CD14-positive monocyte (primary cell): ENCODE data around the gene IL3. TPM values are rescaled to one million over a fixed set of nuclear protein-coding genes. Genes with fewer than 3 reads are reported as not detected.

Experiments used
- DNase-seq, 3 donors: peaks; one replicate each; pipeline ENCODE4 v3.0.0-alpha.2; 2011 to 2022
- H2AFZ ChIP-seq: 2 replicates; pipeline ENCODE4 v1.6.0; 2012; ENCODE audit warnings: mild to moderate bottlenecking, low read depth, low read length, inconsistent platforms; ENCODE audit not compliant: insufficient read depth, poor library complexity, severe bottlenecking
- H3K27ac ChIP-seq, 2 donors: 1 replicate in 1 of 2; 2 replicates in 1 of 2; pipeline ENCODE4 v1.5.1; 2012 to 2013; ENCODE audit warnings: low read length in 2 of 2, control low read depth in 1 of 2, inconsistent platforms in 1 of 2, low read depth in 1 of 2, mild to moderate bottlenecking in 1 of 2
- H3K27me3 ChIP-seq, 2 donors: one replicate each; pipeline versions ENCODE4 v1.6.0 to v1.6.1; 2011 to 2013; ENCODE audit warnings: low read length in 2 of 2; ENCODE audit not compliant: control insufficient read depth in 2 of 2, insufficient read depth in 2 of 2
- H3K36me3 ChIP-seq, 2 donors: replicated peaks in 1 of 2; 1 replicate in 1 of 2; 2 replicates in 1 of 2; pipeline versions ENCODE4 v1.5.1 to v1.6.1; 2012 to 2013; ENCODE audit warnings: low read length in 2 of 2, control low read depth in 1 of 2, inconsistent platforms in 1 of 2, mild to moderate bottlenecking in 1 of 2; ENCODE audit not compliant: insufficient read depth in 2 of 2, control insufficient read depth in 1 of 2
- H3K4me1 ChIP-seq, 2 donors: 1 replicate in 1 of 2; 2 replicates in 1 of 2; pipeline versions ENCODE4 v1.5.1 to v1.6.1; 2012 to 2013; ENCODE audit warnings: low read length in 2 of 2, control low read depth in 1 of 2, inconsistent platforms in 1 of 2, mild to moderate bottlenecking in 1 of 2, moderate library complexity in 1 of 2; ENCODE audit not compliant: insufficient read depth in 2 of 2, control insufficient read depth in 1 of 2
- H3K4me2 ChIP-seq: replicated peaks from 2 replicates; pipeline ENCODE3; 2012; ENCODE audit warnings: low read length, moderate library complexity, mild to moderate bottlenecking; ENCODE audit not compliant: poor library complexity, severe bottlenecking; ENCODE audit errors: extremely low read depth
- H3K4me3 ChIP-seq, 3 experiments: fragments of 200-600 bp in 1 of 3; sonication (generic) in 1 of 3; replicated peaks in 1 of 3; 1 replicate in 2 of 3; 2 replicates in 1 of 3; pipeline ENCODE4 v1.5.1; 2011 to 2013; ENCODE audit warnings: low read length in 3 of 3, mild to moderate bottlenecking in 3 of 3, control low read depth in 2 of 3, low read depth in 2 of 3, inconsistent platforms in 1 of 3, moderate library complexity in 1 of 3
- H3K79me2 ChIP-seq: 2 replicates; pipeline ENCODE4 v1.6.0; 2012; ENCODE audit warnings: mild to moderate bottlenecking, control low read depth, inconsistent platforms, low read length, moderate library complexity; ENCODE audit not compliant: insufficient read depth
- H3K9ac ChIP-seq: 2 replicates; pipeline ENCODE4 v1.6.0; 2017; ENCODE audit warnings: low read length, mild to moderate bottlenecking; ENCODE audit not compliant: insufficient read depth, poor library complexity, severe bottlenecking
- H3K9me3 ChIP-seq, 2 donors: replicated peaks in 1 of 2; 1 replicate in 1 of 2; 2 replicates in 1 of 2; pipeline versions ENCODE4 v1.5.1 to v1.6.1; 2012 to 2013; ENCODE audit warnings: low read length in 2 of 2, control low read depth in 1 of 2; ENCODE audit not compliant: control insufficient read depth in 1 of 2, insufficient read depth in 1 of 2
- H4K20me1 ChIP-seq: 2 replicates; pipeline ENCODE4 v1.6.0; 2012; ENCODE audit warnings: mild to moderate bottlenecking, low read length, control low read depth, moderate library complexity; ENCODE audit not compliant: insufficient read depth
- H3K27ac Mint-ChIP-seq, 7 donors: one replicate each; pipeline ENCODE4 v1.8.0; 2020; ENCODE audit warnings: mild to moderate bottlenecking in 7 of 7, mixed read lengths in 7 of 7, moderate library complexity in 6 of 7, inconsistent platforms in 2 of 7
- H3K27me3 Mint-ChIP-seq, 3 donors: one replicate each; pipeline ENCODE4 v1.8.0; 2021 to 2022; ENCODE audit warnings: low read depth in 3 of 3, mild to moderate bottlenecking in 3 of 3, mixed read lengths in 3 of 3, moderate library complexity in 3 of 3, inconsistent platforms in 1 of 3
- H3K36me3 Mint-ChIP-seq, 2 donors: one replicate each; pipeline ENCODE4 v1.8.0; 2020; ENCODE audit warnings: mixed read lengths in 2 of 2, inconsistent platforms in 1 of 2, mild to moderate bottlenecking in 1 of 2
- H3K4me1 Mint-ChIP-seq: one replicate; pipeline ENCODE4 v1.8.0; 2020; ENCODE audit warnings: mild to moderate bottlenecking, mixed read lengths
- H3K4me3 Mint-ChIP-seq, 2 donors: one replicate each; pipeline ENCODE4 v1.8.0; 2020; ENCODE audit warnings: mild to moderate bottlenecking in 2 of 2, mixed read lengths in 2 of 2, moderate library complexity in 1 of 2
- H3K9me3 Mint-ChIP-seq, 7 donors: one replicate each; pipeline ENCODE4 v1.8.0; 2020 to 2022; ENCODE audit warnings: mixed read lengths in 7 of 7, mild to moderate bottlenecking in 6 of 7, moderate library complexity in 6 of 7, inconsistent platforms in 2 of 7
- WGBS: methylation state at CpG from one replicate; pipeline ENCODE4 v1.1.5; 2013; ENCODE audit warnings: missing lambda C conversion rate; ENCODE audit not compliant: insufficient coverage; 5-methylcytosine and 5-hydroxymethylcytosine counted together
- intact Hi-C, 2 donors: fragments of 100-400 bp; cut with micrococcal nuclease; formaldehyde crosslinking; loops; one replicate each; pipeline versions ENCODE4 v1.15.0 to v1.15.1; 2023
- polyA plus RNA-seq, 3 donors: library from polyadenylated mRNA; depleted of rRNA in 1 of 3; unstranded in 2 of 3; stranded (reverse) in 1 of 3; fragments of 300-500 nt in 2 of 3; fragments of >200 nt in 1 of 3; fragmentation: Illumina TruSeq in 2 of 3; gene quantifications; 1 replicate in 2 of 3; 2 replicates in 1 of 3; pipeline ENCODE4 v1.2.3, GENCODE V29; 2012 to 2021
- TF ChIP-seq, protein P1 (sequence below): fragments of 200-600 bp; IDR thresholded peaks from one replicate; pipeline ENCODE4 v1.8.0; 2022; ENCODE audit warnings: antibody characterized with exemption, mild to moderate bottlenecking

The IL3 gene
- polyA plus RNA-seq, 3 donors, result not detected

- Histone ChIP-seq H3K27me3 (peaks cover 3% of the 10 kb centered on the region in 2 donors), H3K27ac (no peak overlapping the region), H3K36me3 (no peaks in the 10 kb centered on the region), H3K9ac (no peak overlapping the region), H3K79me2 (no peaks in the 10 kb centered on the region), H3K4me2 (no peak overlapping the region), H3K4me1 (no peaks in the 10 kb centered on the region), H4K20me1 (no peaks in the 10 kb centered on the region), H3K4me3 (no peak overlapping the region), H3K9me3 (no peaks in the 10 kb centered on the region), H2AFZ (no peak overlapping the region)
- intact Hi-C loops, result no loop called here
- Mint-ChIP-seq H3K4me1 (no peaks in the 10 kb centered on the region), H3K36me3 (no peaks in the 10 kb centered on the region), H3K27me3 (peaks cover 3 to 15% (median 7%) of the 10 kb centered on the region in 3 donors), H3K4me3 (no peak overlapping the region), H3K27ac (no peak overlapping the region), H3K9me3 (peaks cover 3 to 25% (median 8%) of the 10 kb centered on the region in 7 donors)
- no CpG with 5 or more reads among the region's 4 CpGs for WGBS
- TF ChIP-seq, protein P1, sequence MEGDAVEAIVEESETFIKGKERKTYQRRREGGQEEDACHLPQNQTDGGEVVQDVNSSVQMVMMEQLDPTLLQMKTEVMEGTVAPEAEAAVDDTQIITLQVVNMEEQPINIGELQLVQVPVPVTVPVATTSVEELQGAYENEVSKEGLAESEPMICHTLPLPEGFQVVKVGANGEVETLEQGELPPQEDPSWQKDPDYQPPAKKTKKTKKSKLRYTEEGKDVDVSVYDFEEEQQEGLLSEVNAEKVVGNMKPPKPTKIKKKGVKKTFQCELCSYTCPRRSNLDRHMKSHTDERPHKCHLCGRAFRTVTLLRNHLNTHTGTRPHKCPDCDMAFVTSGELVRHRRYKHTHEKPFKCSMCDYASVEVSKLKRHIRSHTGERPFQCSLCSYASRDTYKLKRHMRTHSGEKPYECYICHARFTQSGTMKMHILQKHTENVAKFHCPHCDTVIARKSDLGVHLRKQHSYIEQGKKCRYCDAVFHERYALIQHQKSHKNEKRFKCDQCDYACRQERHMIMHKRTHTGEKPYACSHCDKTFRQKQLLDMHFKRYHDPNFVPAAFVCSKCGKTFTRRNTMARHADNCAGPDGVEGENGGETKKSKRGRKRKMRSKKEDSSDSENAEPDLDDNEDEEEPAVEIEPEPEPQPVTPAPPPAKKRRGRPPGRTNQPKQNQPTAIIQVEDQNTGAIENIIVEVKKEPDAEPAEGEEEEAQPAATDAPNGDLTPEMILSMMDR, result no peak
- DNase-seq, result no peak
Observed at GRCh38 chr5:132033122-132033521, 27.3 kb upstream of the IL3 start.

GRCh38 chr5:132037353-132037752 is 23.1 kb upstream of the IL3 start:
- H3K4me2 ChIP-seq, result no peak overlapping the region
- H3K4me3 Mint-ChIP-seq, result no peak overlapping the region
- H3K9ac ChIP-seq, result no peak overlapping the region
- H3K27ac Mint-ChIP-seq, result no peak overlapping the region
- no peak overlapping the region for H2AFZ ChIP-seq
- H3K79me2 ChIP-seq, result no peaks in the 10 kb centered on the region
- H3K4me1 Mint-ChIP-seq, result no peaks in the 10 kb centered on the region
- no peaks in the 10 kb centered on the region for H3K4me1 ChIP-seq
- no peaks in the 10 kb centered on the region for H4K20me1 ChIP-seq
- peaks cover 13 to 34% (median 14%) of the 10 kb centered on the region in 3 donors for H3K27me3 Mint-ChIP-seq
- intact Hi-C loops, result no loop called here
- no peaks in the 10 kb centered on the region for H3K36me3 ChIP-seq
- H3K27me3 ChIP-seq, result peaks cover 3 to 17% of the 10 kb centered on the region in 2 donors
- H3K4me3 ChIP-seq, result no peak overlapping the region
- TF ChIP-seq, protein P1, result no peak
- peaks cover 5 to 20% (median 14%) of the 10 kb centered on the region in 7 donors for H3K9me3 Mint-ChIP-seq
- no CpG with 5 or more reads among the region's 2 CpGs for WGBS
- no peak for DNase-seq
- H3K27ac ChIP-seq, result no peak overlapping the region
- H3K36me3 Mint-ChIP-seq, result no peaks in the 10 kb centered on the region
- H3K9me3 ChIP-seq, result no peaks in the 10 kb centered on the region
